ENCODE data around the gene CLCNKB. TPM values are rescaled to one million over a fixed set of nuclear protein-coding genes. Genes with fewer than 3 reads are reported as not detected.

CLCNKB gene
- total RNA-seq, 2 donors from 2014 or later, result 3.9 to 4.6 TPM

DNA sequence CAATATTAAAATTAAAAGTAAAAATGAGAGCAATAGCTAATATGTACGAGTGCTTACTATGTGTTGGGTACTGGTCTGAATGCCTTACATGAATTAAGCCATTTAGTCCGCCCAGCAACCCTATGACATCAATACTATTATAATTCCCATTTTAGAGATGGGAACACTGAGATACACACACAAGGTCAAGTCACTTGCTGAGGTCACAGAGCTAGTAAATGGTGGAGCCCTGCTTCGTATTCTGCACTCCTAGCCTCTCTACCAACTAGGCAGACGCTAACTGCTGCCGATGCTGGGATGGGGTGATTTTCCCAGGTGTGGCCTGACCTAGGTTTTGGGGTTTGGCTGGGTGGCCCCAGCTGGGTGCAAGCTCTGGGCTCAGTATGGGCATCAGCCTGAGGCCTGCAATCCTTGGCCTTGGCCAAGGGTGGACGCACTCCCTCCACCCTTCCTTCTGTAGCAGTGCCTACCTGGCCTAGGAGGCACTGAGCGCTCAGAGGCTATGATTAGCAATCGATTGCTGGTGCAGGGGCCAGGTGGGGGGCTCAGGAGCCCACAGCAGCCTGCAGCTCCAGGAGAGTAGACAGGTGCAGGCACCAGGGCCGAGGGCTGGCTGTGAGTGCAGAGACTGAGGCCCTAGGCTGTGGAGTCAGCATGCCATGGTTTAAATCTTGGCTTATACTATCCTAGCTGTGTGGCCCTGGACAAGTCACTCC is 27.2 kb downstream of the CLCNKB start:
- H3K4me1 ChIP-seq, result peaks cover 0 to 52% of the 10 kb centered on the region in 2 donors
- no peak for DNase-seq (ENCODE audit: low spot score)
- H3K36me3 ChIP-seq, result no peaks in the 10 kb centered on the region
- H3K27me3 ChIP-seq, result no peaks in the 10 kb centered on the region
- no peaks in the 10 kb centered on the region for H3K9me3 ChIP-seq
- H3K27ac ChIP-seq, result no peak overlapping the region
- TF ChIP-seq CTCF (IDR thresholded peaks at IDR 0.05), result no peak
- H3K4me3 ChIP-seq, result no peak overlapping the region

GRCh38 chr1:16071614-16072013 is 28.0 kb downstream of the CLCNKB start:
- no peaks in the 10 kb centered on the region for H3K36me3 ChIP-seq
- no peaks in the 10 kb centered on the region for H3K9me3 ChIP-seq
- TF ChIP-seq CTCF (IDR thresholded peaks at IDR 0.05), result no peak
- no peak overlapping the region for H3K4me3 ChIP-seq
- no peak for DNase-seq (ENCODE audit: low spot score)
- no peaks in the 10 kb centered on the region for H3K27me3 ChIP-seq
- H3K4me1 ChIP-seq, result peaks cover 0 to 60% of the 10 kb centered on the region in 2 donors
- H3K27ac ChIP-seq, result no peak overlapping the region

GRCh38 chr1:16072095-16072494 is 28.5 kb downstream of the CLCNKB start:
- no peak for DNase-seq (ENCODE audit: low spot score)
- TF ChIP-seq CTCF (IDR thresholded peaks at IDR 0.05), result no peak
- H3K4me1 ChIP-seq, result peaks cover 0 to 63% of the 10 kb centered on the region in 2 donors

GRCh38 chr1:16072616-16073484 is 29.3 kb downstream of the CLCNKB start:
- no peaks in the 10 kb centered on the region for H3K9me3 ChIP-seq
- H3K4me1 ChIP-seq, result peaks cover 0 to 59% of the 10 kb centered on the region in 2 donors
- no peaks in the 10 kb centered on the region for H3K27me3 ChIP-seq
- H3K36me3 ChIP-seq, result no peaks in the 10 kb centered on the region
- no peak for TF ChIP-seq CTCF (IDR thresholded peaks at IDR 0.05)
- peak overlapping the region; percentile 37 to 53 for H3K4me3 ChIP-seq
- no peak for DNase-seq (ENCODE audit: low spot score)
- peak overlapping the region; percentile 11 to 48 for H3K27ac ChIP-seq

More at GRCh38 chr1:16072095-16072494, 28.5 kb downstream of the CLCNKB start:
- Histone ChIP-seq H3K36me3 (no peaks in the 10 kb centered on the region), H3K27me3 (no peaks in the 10 kb centered on the region), H3K4me3 (no peak overlapping the region), H3K9me3 (no peaks in the 10 kb centered on the region), H3K27ac (peak overlapping the region in 1 of 2 donors; percentile 48)

DNA sequence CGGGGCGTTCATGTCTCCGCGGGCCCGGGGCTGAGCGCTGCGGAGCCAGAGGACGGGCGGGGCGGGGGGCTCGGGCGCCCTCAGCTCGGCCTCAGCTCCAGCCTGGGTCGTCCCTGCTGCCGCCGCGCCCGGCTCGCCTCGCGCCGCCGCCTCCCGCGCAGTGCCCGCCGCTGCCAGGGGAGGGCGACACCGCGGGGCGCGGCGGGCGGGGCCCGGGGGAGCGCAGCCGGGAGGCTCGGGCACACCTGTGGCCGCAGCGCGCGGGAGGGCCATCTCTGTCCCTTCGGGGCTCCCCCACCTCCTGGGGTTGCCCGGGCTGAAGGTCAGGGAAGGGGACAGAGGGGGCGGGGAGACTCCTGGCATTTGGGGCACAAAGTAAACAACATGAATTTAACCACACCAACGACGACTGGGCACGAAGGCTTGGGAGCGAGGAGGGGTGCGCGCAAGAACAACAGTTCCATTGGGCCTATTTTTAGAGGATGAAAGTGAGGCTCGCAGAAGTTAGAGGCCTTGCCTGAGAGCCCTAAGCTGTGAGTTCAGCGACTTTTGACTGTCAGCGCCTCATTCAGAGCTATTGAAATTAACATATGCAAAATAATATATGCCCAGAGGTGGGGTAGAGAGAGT is 30.0 kb downstream of the CLCNKB start, which contains the start of gene FAM131C:
FAM131C (minus strand) TSS at position 162 of the 630 bp plus-strand sequence. CDS start 209 bp downstream, outside the sequence.
- peak within 1 kb of the TSS; percentile 37 to 53 for H3K4me3 ChIP-seq
- H3K27me3 ChIP-seq, result no peaks in the 10 kb centered on the region
- peaks cover 0 to 52% of the 10 kb centered on the region in 2 donors for H3K4me1 ChIP-seq
- no peaks in the 10 kb centered on the region for H3K9me3 ChIP-seq
- TF ChIP-seq CTCF (IDR thresholded peaks at IDR 0.05), result peak; percentile 33 to 48
- peak within 1 kb of the TSS; percentile 11 to 48 for H3K27ac ChIP-seq
- H3K36me3 ChIP-seq, result no peaks in the 10 kb centered on the region
- no peak for DNase-seq (ENCODE audit: low spot score)
